HepG2 (cell line): Measurements from ENCODE around the gene SMOC1. TPM values are rescaled to one million over a fixed set of nuclear protein-coding genes. Genes with fewer than 3 reads are reported as not detected.

ENCODE experiments used
- ATAC-seq: fragments of 200-7000 bp; cut with Tn5 transposase; 3 replicates; pipeline ENCODE4 v1.9.1; 2020; ENCODE audit warnings: mild to moderate bottlenecking, moderate library complexity
- BruUV-seq: library from RNA; stranded (reverse); fragments of 400-500 nt; replicated peaks from 2 replicates; lab custom pipeline; 2021; lab: Mats Ljungman, UMichigan
- CTCF ChIA-PET: fragments of 300-600 bp; formaldehyde crosslinking; extraction: SDS; loops from one replicate; lab custom pipeline; 2021; ENCODE audit warnings: low total read pairs, inconsistent platforms, low intra/inter-chr PET ratio; lab: Yijun Ruan, JAX
- POLR2A ChIA-PET: fragments of 350-600 bp; sonication (Branson Sonifier 250); formaldehyde crosslinking; loops from one replicate; lab custom pipeline; 2020; ENCODE audit warnings: antibody characterized with exemption, inconsistent platforms; lab: Yijun Ruan, JAX
- DNase-seq: peaks from one replicate; pipeline ENCODE4 v3.0.0-alpha.2; 2015; ENCODE audit warnings: low spot score
- FAIRE-seq: peaks from 3 replicates; lab custom pipeline; 2011; peaks lifted over from hg19 to GRCh38; lab: Jason Lieb, UNC
- H2AFZ ChIP-seq: one replicate; pipeline ENCODE4 v1.6.1; 2011; ENCODE audit warnings: low read length, inconsistent platforms
- H3K27ac ChIP-seq: fragments of 300-600 bp; 3 replicates; pipeline ENCODE4 v1.8.0; 2011; ENCODE audit warnings: mixed run types, mild to moderate bottlenecking, mixed read lengths, low read length, inconsistent platforms; ENCODE audit not compliant: insufficient read depth; ENCODE audit errors: extremely low read length
- H3K27me3 ChIP-seq, 2 experiments: fragments of 200-600 bp in 1 of 2; 2 replicates in 1 of 2; 3 replicates in 1 of 2; pipeline versions ENCODE4 v1.6.0 to v1.8.0; 2011; ENCODE audit warnings: low read length in 2 of 2, mild to moderate bottlenecking in 2 of 2, moderate library complexity in 2 of 2, inconsistent platforms in 1 of 2; ENCODE audit not compliant: insufficient read depth in 2 of 2, control insufficient read depth in 1 of 2
- H3K36me3 ChIP-seq, 2 experiments: fragments of 200-600 bp in 1 of 2; replicated peaks in 1 of 2; 2 replicates in 1 of 2; 3 replicates in 1 of 2; pipeline versions ENCODE4 v1.5.1 to v1.8.0; 2011; ENCODE audit warnings: low read length in 2 of 2, inconsistent platforms in 1 of 2; ENCODE audit not compliant: insufficient read depth in 2 of 2, control insufficient read depth in 1 of 2
- H3K4me1 ChIP-seq: 2 replicates; pipeline ENCODE4 v1.5.1; 2012; ENCODE audit warnings: low read length, inconsistent platforms; ENCODE audit not compliant: insufficient read depth
- H3K4me2 ChIP-seq: 2 replicates; pipeline ENCODE4 v1.6.0; 2011; ENCODE audit warnings: low read depth, low read length, inconsistent platforms
- H3K4me3 ChIP-seq, 3 experiments: fragments of 200-600 bp in 1 of 3; sonication (generic), shearing (Covaris generic) in 1 of 3; replicated peaks in 1 of 3; 2 replicates each; pipeline ENCODE4 v1.5.1; 2011 to 2016; ENCODE audit warnings: low read length in 3 of 3, inconsistent platforms in 2 of 3, low read depth in 2 of 3, mild to moderate bottlenecking in 2 of 3, control low read depth in 1 of 3, mixed read lengths in 1 of 3; ENCODE audit not compliant: insufficient read depth in 1 of 3
- H3K79me2 ChIP-seq: one replicate; pipeline ENCODE4 v1.6.1; 2011; ENCODE audit warnings: low read length, inconsistent platforms; ENCODE audit not compliant: insufficient read depth
- H3K9ac ChIP-seq: 2 replicates; pipeline ENCODE4 v1.6.0; 2011; ENCODE audit warnings: mild to moderate bottlenecking, low read depth, low read length, inconsistent platforms; ENCODE audit not compliant: insufficient read depth
- H3K9me3 ChIP-seq: 2 replicates; pipeline ENCODE4 v1.5.1; 2012; ENCODE audit warnings: mild to moderate bottlenecking, low read length
- H4K20me1 ChIP-seq: 2 replicates; pipeline ENCODE4 v1.6.0; 2011; ENCODE audit warnings: inconsistent platforms, mild to moderate bottlenecking, low read length, moderate library complexity; ENCODE audit not compliant: insufficient read depth
- ERF ChIP-seq: IDR thresholded peaks from 2 replicates; pipeline ENCODE4 v1.6.1; 2018; ENCODE audit warnings: missing biosample characterization, missing genetic modification reagents
- SOX6 ChIP-seq, 2 experiments: fragments of 450-650 bp in 1 of 2; sonication (generic) in 1 of 2; formaldehyde crosslinking in 1 of 2; IDR thresholded peaks; 2 replicates each; pipeline versions ENCODE4 v1.4.0 to v1.6.1; 2017 to 2020; ENCODE audit warnings: antibody characterized with exemption in 1 of 2, mild to moderate bottlenecking in 1 of 2, missing genetic modification reagents in 1 of 2
- ZSCAN20 ChIP-seq: sonication (generic); formaldehyde crosslinking; IDR thresholded peaks from 2 replicates; pipeline ENCODE4 v1.4.0; 2020; ENCODE audit warnings: missing genetic modification reagents, mild to moderate bottlenecking, borderline replicate concordance
- WGBS: methylation state at CpG from one replicate; pipeline ENCODE4 v1.1.6; 2017; ENCODE audit warnings: low lambda C conversion rate; 5-methylcytosine and 5-hydroxymethylcytosine counted together
- in situ Hi-C: cut with HindIII; loops from 2 replicates; pipeline ENCODE4 v1.10.0; 2017; ENCODE audit warnings: low pct_unique_long_range_greater_than_20kb; ENCODE audit not compliant: extremely low pct_ligation_motif_present
- intact Hi-C: fragments of 100-400 bp; cut with micrococcal nuclease; formaldehyde crosslinking; loops from one replicate; pipeline ENCODE4 v1.10.0; 2022; ENCODE audit not compliant: unreplicated experiment
- polyA plus RNA-seq, 8 experiments: library from polyadenylated mRNA; depleted of rRNA in 3 of 8; stranded (reverse) in 7 of 8; unstranded in 1 of 8; fragments of >200 nt; fragmentation: Illumina TruSeq in 4 of 8; extraction: Trizol in 4 of 8; gene quantifications; 2 replicates each; pipeline versions ENCODE4 v1.2.1 to v1.2.3, GENCODE V29; 2011 to 2016; ENCODE audit warnings: low read depth in 4 of 8, missing spikeins in 1 of 8, mixed read lengths in 1 of 8; ENCODE audit not compliant: insufficient read depth in 1 of 8
- total RNA-seq, 5 experiments: library from RNA; depleted of rRNA; stranded (reverse); fragments of >200 nt; fragmentation: Illumina TruSeq; extraction: Trizol; gene quantifications; 2 replicates each; pipeline ENCODE4 v1.2.3, GENCODE V29; 2016; ENCODE audit warnings: low read depth in 1 of 5
- TF ChIP-seq, protein P1 (sequence below): sonication (generic); formaldehyde crosslinking; IDR thresholded peaks from 2 replicates; pipeline ENCODE4 v1.4.0; 2020; ENCODE audit warnings: missing genetic modification reagents, borderline replicate concordance

The SMOC1 gene
- total and polyA plus RNA-seq, 2 of the 13 experiments (the other 11 are each of a cell fraction or from before 2014, with no cell fraction given): 17.8 to 35.6 TPM

DNA sequence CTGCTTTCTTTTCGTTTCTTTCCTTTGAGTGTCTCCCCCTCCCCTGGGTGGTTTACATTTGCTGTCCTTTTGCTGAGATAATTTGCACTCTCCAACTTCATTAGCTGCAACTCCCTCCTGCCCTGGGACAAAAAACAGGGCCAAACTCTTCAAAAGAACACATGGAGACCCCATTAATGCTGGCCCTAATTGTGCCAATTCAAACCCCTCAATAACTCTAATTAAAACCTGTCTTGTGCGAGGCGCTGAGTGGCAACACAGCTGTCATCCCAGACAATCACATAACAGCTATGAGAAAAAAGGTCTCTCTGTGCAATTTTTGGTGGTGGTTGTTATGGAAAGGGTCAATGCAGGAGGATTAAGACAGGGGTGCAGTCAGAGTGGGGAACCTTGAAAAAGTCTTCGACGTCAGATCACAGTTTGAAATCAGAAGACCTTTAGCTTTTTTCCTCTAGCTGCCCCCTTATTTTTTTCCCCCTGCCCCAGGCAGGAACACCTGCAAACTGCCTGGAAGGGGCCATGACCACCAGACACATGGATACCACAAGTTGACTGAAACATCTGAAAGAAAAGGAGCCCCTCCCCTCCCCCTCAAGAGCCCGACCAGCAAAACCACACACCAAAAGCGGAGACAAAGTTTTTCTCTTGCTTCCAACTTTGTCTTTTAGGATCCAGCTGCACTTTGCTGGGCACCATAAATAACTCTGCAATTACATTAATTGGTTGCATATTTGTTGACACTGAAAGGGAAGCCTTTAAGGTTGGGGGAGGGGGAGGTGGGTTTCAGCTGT, 26.5 kb upstream of the SMOC1 start:
- H3K36me3 ChIP-seq: no peaks in the 10 kb centered on the region
- H3K27ac ChIP-seq: no peak overlapping the region
- peaks cover 83% of the 10 kb centered on the region for H3K4me1 ChIP-seq
- BruUV-seq: no TSS peak
- no peaks in the 10 kb centered on the region for H3K79me2 ChIP-seq
- in situ Hi-C loops: no loop called here
- DNase-seq: no peak
- no peak overlapping the region for H3K4me3 ChIP-seq
- TF ChIP-seq, protein P1, sequence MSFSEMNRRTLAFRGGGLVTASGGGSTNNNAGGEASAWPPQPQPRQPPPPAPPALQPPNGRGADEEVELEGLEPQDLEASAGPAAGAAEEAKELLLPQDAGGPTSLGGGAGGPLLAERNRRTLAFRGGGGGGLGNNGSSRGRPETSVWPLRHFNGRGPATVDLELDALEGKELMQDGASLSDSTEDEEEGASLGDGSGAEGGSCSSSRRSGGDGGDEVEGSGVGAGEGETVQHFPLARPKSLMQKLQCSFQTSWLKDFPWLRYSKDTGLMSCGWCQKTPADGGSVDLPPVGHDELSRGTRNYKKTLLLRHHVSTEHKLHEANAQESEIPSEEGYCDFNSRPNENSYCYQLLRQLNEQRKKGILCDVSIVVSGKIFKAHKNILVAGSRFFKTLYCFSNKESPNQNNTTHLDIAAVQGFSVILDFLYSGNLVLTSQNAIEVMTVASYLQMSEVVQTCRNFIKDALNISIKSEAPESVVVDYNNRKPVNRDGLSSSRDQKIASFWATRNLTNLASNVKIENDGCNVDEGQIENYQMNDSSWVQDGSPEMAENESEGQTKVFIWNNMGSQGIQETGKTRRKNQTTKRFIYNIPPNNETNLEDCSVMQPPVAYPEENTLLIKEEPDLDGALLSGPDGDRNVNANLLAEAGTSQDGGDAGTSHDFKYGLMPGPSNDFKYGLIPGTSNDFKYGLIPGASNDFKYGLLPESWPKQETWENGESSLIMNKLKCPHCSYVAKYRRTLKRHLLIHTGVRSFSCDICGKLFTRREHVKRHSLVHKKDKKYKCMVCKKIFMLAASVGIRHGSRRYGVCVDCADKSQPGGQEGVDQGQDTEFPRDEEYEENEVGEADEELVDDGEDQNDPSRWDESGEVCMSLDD (CRISPR knock-in tag): no peak
- TF ChIP-seq SOX6 (IDR thresholded peaks at IDR 0.05): no peak
- TF ChIP-seq SOX6 (CRISPR knock-in tag; IDR thresholded peaks at IDR 0.05): no peak
- TF ChIP-seq ERF (CRISPR knock-in tag): no peak
- TF ChIP-seq ZSCAN20: no peak
- no peak overlapping the region for H3K4me2 ChIP-seq
- H3K9ac ChIP-seq: no peak overlapping the region
- no peaks in the 10 kb centered on the region for H3K9me3 ChIP-seq
- H2AFZ ChIP-seq: no peak overlapping the region
- ChIA-PET CTCF (no interaction called here), POLR2A (interaction anchor here (1.5 kb wide), 1 partner anchor 27 kb away, joined by 6 read pairs; the partner anchor contains the start of gene SMOC1)
- no peaks in the 10 kb centered on the region for H4K20me1 ChIP-seq
- no peaks in the 10 kb centered on the region for H3K27me3 ChIP-seq
- ATAC-seq: no peak
- intact Hi-C loops: no loop called here
- WGBS: 96% methylated on average over 7 of the region's 7 CpGs
- no peak for FAIRE-seq
